GM12878 (cell line): ENCODE results near the gene UEVLD. TPM values are rescaled to one million over a fixed set of nuclear protein-coding genes. Genes with fewer than 3 reads are reported as not detected.

Experiments used
- ATF7 ChIP-seq: fragments of 450-650 bp; IDR thresholded peaks from 2 replicates; pipeline ENCODE4 v1.6.1; 2016; ENCODE audit warnings: low read depth, mild to moderate bottlenecking
- CBFB ChIP-seq: IDR thresholded peaks from 2 replicates; pipeline ENCODE4 v1.6.1; 2016; ENCODE audit warnings: antibody characterized with exemption, low read depth
- CEBPZ ChIP-seq: fragments of 150-350 bp; IDR thresholded peaks from 2 replicates; pipeline ENCODE4 v1.6.1; 2016; ENCODE audit warnings: low read depth, low read length
- EED ChIP-seq: sonication (generic); IDR thresholded peaks from 2 replicates; pipeline ENCODE4 v1.6.1; 2016; ENCODE audit warnings: antibody characterized with exemption, low read depth
- EZH2 ChIP-seq: IDR thresholded peaks from 2 replicates; pipeline ENCODE4 v1.6.1; 2012; ENCODE audit warnings: low read depth, mild to moderate bottlenecking, control low read depth, inconsistent platforms, low read length, borderline replicate concordance; ENCODE audit not compliant: control insufficient read depth
- FOS ChIP-seq: IDR thresholded peaks from 3 replicates; pipeline ENCODE4 v1.6.1; 2011; ENCODE audit warnings: borderline replicate concordance; ENCODE audit not compliant: insufficient read length; ENCODE audit errors: extremely low read depth
- KDM1A ChIP-seq: fragments of 200-600 bp; sonication (generic); IDR thresholded peaks from 2 replicates; pipeline ENCODE4 v1.6.1; 2016; ENCODE audit warnings: borderline replicate concordance
- KLF5 ChIP-seq: fragments of 450-650 bp; IDR thresholded peaks from 2 replicates; pipeline ENCODE4 v1.6.1; 2014; ENCODE audit warnings: mild to moderate bottlenecking; ENCODE audit not compliant: partially characterized antibody
- MTA2 ChIP-seq: fragments of 450-650 bp; IDR thresholded peaks from 2 replicates; pipeline ENCODE4 v1.6.1; 2016; ENCODE audit warnings: low read depth, mild to moderate bottlenecking, moderate library complexity
- MTA3 ChIP-seq: IDR thresholded peaks from 2 replicates; pipeline ENCODE4 v1.6.1; 2012; ENCODE audit warnings: low read length, inconsistent platforms, borderline replicate concordance
- NRF1 ChIP-seq: conservative IDR thresholded peaks from 2 replicates; pipeline ENCODE4 v1.6.1; 2011; ENCODE audit warnings: mild to moderate bottlenecking, low read depth, low read length, improper control_type of control experiment
- POLR2A ChIP-seq: IDR thresholded peaks from 2 replicates; pipeline ENCODE4 v1.6.1; 2011; ENCODE audit warnings: low read depth, mild to moderate bottlenecking, low read length
- SKIL ChIP-seq: fragments of 450-650 bp; IDR thresholded peaks from 2 replicates; pipeline ENCODE4 v1.6.1; 2017; ENCODE audit warnings: mild to moderate bottlenecking, low read depth, inconsistent platforms; ENCODE audit not compliant: poor library complexity, severe bottlenecking
- SUZ12 ChIP-seq: fragments of 200-600 bp; sonication (generic); IDR thresholded peaks from one replicate; pipeline ENCODE4 v1.6.1; 2018; ENCODE audit warnings: antibody characterized with exemption, mild to moderate bottlenecking; ENCODE audit not compliant: unreplicated experiment
- TAF1 ChIP-seq: IDR thresholded peaks from 2 replicates; pipeline ENCODE4 v1.6.1; 2011; ENCODE audit warnings: mild to moderate bottlenecking, low read depth, low read length, borderline replicate concordance
- USF2 ChIP-seq: IDR thresholded peaks from 2 replicates; pipeline ENCODE4 v1.6.1; 2011; ENCODE audit warnings: low read depth, low read length, improper control_type of control experiment, borderline replicate concordance
- YY1 ChIP-seq: IDR thresholded peaks from 2 replicates; pipeline ENCODE4 v1.6.1; 2011; ENCODE audit warnings: low read depth, mild to moderate bottlenecking, low read length
- ZBTB33 ChIP-seq: fragments of 450-650 bp; IDR thresholded peaks from 2 replicates; pipeline ENCODE4 v1.6.1; 2017; ENCODE audit warnings: mild to moderate bottlenecking
- polyA plus RNA-seq, 11 experiments: library from polyadenylated mRNA; depleted of rRNA in 4 of 11; unstranded in 6 of 11; stranded (reverse) in 5 of 11; fragments of >200 nt; fragmentation: Nextera tagmentation in 4 of 11; fragmentation: Illumina TruSeq in 1 of 11; extraction: Ambion mirVana in 4 of 11; extraction: Trizol in 1 of 11; gene quantifications; 1 replicate in 1 of 11; 2 replicates in 10 of 11; pipeline versions ENCODE4 v1.2.1 to v1.2.3, GENCODE V29; 2011 to 2016; ENCODE audit warnings: inconsistent platforms in 2 of 11, missing spikeins in 2 of 11, low read depth in 1 of 11
- total RNA-seq, 4 experiments: library from RNA; depleted of rRNA in 3 of 4; stranded (reverse); fragments of >200 nt in 3 of 4; fragmentation: Illumina TruSeq in 1 of 4; extraction: Trizol in 1 of 4; gene quantifications; 2 replicates each; pipeline versions ENCODE4 v1.2.1 to v1.2.3, GENCODE V29; 2013 to 2021
- TF ChIP-seq, protein P1 (sequence below): fragments of 450-650 bp; conservative IDR thresholded peaks from 2 replicates; pipeline ENCODE4 v1.6.1; 2017; ENCODE audit warnings: mild to moderate bottlenecking, moderate library complexity

UEVLD gene
- total and polyA plus RNA-seq, 10 of the 15 experiments (the other 5 are each of a cell fraction or from before 2014, with no cell fraction given), result 6.5 to 16.3 (median 13.4) TPM

DNA sequence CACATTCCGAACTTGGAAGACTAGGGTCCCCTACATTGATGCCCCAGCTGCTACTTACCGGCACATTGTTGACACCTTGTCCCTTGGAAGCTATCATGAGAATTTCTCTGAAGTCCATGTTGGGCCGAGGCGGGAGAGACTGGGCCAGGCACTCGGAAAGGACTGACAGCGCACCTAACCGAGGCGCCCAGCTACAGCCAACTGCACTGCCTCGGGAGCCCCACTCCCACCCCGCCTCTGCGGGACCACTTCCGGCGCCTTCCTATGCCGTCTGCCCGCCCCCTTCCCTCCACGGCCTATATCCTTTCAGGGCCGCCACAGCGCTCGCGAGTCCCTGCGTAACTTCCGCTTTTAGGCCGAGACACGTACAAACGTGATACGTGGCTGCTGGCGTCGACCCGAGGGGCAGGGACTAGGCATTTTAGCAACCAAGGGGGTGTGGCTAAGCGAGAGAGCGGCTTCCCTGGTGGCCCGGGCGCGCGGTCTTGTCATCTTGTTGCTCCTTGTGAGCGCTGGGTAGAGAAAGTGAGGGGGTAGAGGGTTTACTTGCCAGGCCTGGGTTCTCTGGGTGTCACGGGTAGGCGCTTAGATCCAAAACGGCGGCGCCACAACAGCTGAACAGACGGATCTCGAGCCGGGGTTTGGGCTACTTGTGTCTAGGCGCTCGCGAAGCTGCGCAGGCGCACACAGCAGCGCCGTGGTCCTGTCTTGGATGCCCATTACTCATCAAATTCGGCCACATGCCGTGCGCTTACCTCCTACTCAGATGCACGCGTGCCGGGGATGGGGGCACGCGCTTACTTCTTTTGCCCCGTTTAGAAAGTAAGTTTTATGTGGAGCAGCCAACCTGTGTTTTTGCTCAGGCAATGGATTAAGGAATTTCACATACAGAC, 45.9 kb upstream of the UEVLD start, which contains the start of gene SPTY2D1 (continued):
- TF ChIP-seq CEBPZ, result no peak
- TF ChIP-seq, protein P1, sequence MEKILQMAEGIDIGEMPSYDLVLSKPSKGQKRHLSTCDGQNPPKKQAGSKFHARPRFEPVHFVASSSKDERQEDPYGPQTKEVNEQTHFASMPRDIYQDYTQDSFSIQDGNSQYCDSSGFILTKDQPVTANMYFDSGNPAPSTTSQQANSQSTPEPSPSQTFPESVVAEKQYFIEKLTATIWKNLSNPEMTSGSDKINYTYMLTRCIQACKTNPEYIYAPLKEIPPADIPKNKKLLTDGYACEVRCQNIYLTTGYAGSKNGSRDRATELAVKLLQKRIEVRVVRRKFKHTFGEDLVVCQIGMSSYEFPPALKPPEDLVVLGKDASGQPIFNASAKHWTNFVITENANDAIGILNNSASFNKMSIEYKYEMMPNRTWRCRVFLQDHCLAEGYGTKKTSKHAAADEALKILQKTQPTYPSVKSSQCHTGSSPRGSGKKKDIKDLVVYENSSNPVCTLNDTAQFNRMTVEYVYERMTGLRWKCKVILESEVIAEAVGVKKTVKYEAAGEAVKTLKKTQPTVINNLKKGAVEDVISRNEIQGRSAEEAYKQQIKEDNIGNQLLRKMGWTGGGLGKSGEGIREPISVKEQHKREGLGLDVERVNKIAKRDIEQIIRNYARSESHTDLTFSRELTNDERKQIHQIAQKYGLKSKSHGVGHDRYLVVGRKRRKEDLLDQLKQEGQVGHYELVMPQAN, result peak; percentile 78
- TF ChIP-seq EZH2, result no peak
- TF ChIP-seq FOS, result no peak
- peak; percentile 97 for TF ChIP-seq POLR2A
- TF ChIP-seq ZBTB33, result no peak
- peak; percentile 70 for TF ChIP-seq NRF1
- no peak for TF ChIP-seq MTA2
- no peak for TF ChIP-seq SUZ12
- no peak for TF ChIP-seq EED
- peak; percentile 44; the same call in 1 of the 2 replicates for TF ChIP-seq YY1
- TF ChIP-seq KLF5, result no peak
- peak; percentile 45; the same call in 1 of the 2 replicates for TF ChIP-seq ATF7
- TF ChIP-seq CBFB, result peak; percentile 79
- TF ChIP-seq KDM1A, result no peak
- no peak for TF ChIP-seq USF2
- TF ChIP-seq TAF1, result peak; percentile 83; the same call in 1 of the 2 replicates
- no peak for TF ChIP-seq SKIL
- TF ChIP-seq MTA3, result no peak
